HEK293 (cell line): Measurements from ENCODE around the gene NNAT.
A peak's percentile ranks its signal among the peaks of the same experiment; 100 is the strongest.

Experiments
- CTCF ChIA-PET: fragments of 350-600 bp; formaldehyde crosslinking; extraction: SDS; loops from one replicate; lab custom pipeline; 2021; ENCODE audit warnings: antibody characterized with exemption; lab: Yijun Ruan, JAX
- POLR2A ChIA-PET: fragments of 300-600 bp; formaldehyde crosslinking; extraction: SDS; loops from one replicate; lab custom pipeline; 2020; ENCODE audit warnings: antibody characterized with exemption, inconsistent platforms; lab: Yijun Ruan, JAX
- H3K27ac ChIP-seq: fragments of 200-500 bp; sonication (Bioruptor generic); 2 replicates; pipeline ENCODE4 v1.5.1; 2014; ENCODE audit warnings: low read depth, low read length, control low read depth, inconsistent platforms; ENCODE audit errors: extremely low read depth
- H3K36me3 ChIP-seq, 2 experiments: fragments of 200-500 bp in 1 of 2; sonication (Bioruptor generic) in 1 of 2; 1 replicate in 1 of 2; 2 replicates in 1 of 2; pipeline ENCODE4 v1.5.1; 2014 to 2017; ENCODE audit warnings: inconsistent platforms in 2 of 2, low read length in 2 of 2; ENCODE audit not compliant: control insufficient read depth in 2 of 2, insufficient read depth in 1 of 2
- H3K4me1 ChIP-seq: fragments of 200-500 bp; sonication (Bioruptor generic); 2 replicates; pipeline ENCODE4 v1.5.1; 2014; ENCODE audit warnings: mild to moderate bottlenecking, low read length, inconsistent platforms; ENCODE audit not compliant: control insufficient read depth, insufficient read depth
- H3K4me3 ChIP-seq: 2 replicates; pipeline ENCODE4 v1.5.1; 2011; ENCODE audit warnings: low read depth, mild to moderate bottlenecking, control low read depth, low read length, moderate library complexity
- H3K9me3 ChIP-seq: fragments of 200-500 bp; sonication (Bioruptor generic); 2 replicates; pipeline ENCODE4 v1.5.1; 2014; ENCODE audit warnings: low read depth, low read length, inconsistent platforms; ENCODE audit not compliant: control insufficient read depth, insufficient read depth
- AEBP2 ChIP-seq: fragments of 450-650 bp; formaldehyde crosslinking; IDR thresholded peaks from 2 replicates; pipeline ENCODE4 v1.5.1; 2016; ENCODE audit warnings: missing biosample characterization, missing genetic modification characterization, borderline replicate concordance
- BCL11B ChIP-seq: fragments of 450-650 bp; formaldehyde crosslinking; IDR thresholded peaks from 2 replicates; pipeline ENCODE4 v1.5.1; 2016; ENCODE audit warnings: low read depth, missing biosample characterization, missing genetic modification characterization
- EGR2 ChIP-seq: fragments of 450-650 bp; formaldehyde crosslinking; IDR thresholded peaks from 2 replicates; pipeline ENCODE4 v1.5.1; 2016; ENCODE audit warnings: low read depth, missing biosample characterization, missing genetic modification characterization
- GLIS1 ChIP-seq: fragments of 450-650 bp; formaldehyde crosslinking; IDR thresholded peaks from 2 replicates; pipeline ENCODE4 v1.5.1; 2016; ENCODE audit warnings: missing biosample characterization, missing genetic modification characterization
- KLF8 ChIP-seq: fragments of 450-650 bp; formaldehyde crosslinking; IDR thresholded peaks from 2 replicates; pipeline ENCODE4 v1.5.1; 2016; ENCODE audit warnings: missing biosample characterization, missing genetic modification characterization
- SP2 ChIP-seq: fragments of 450-650 bp; formaldehyde crosslinking; IDR thresholded peaks from 2 replicates; pipeline ENCODE4 v1.5.1; 2016; ENCODE audit warnings: missing biosample characterization, missing genetic modification characterization
- ZBTB11 ChIP-seq: fragments of 450-650 bp; formaldehyde crosslinking; conservative IDR thresholded peaks from 2 replicates; pipeline ENCODE4 v1.5.1; 2016; ENCODE audit warnings: low read depth, missing biosample characterization, missing genetic modification characterization
- ZBTB49 ChIP-seq: fragments of 450-650 bp; formaldehyde crosslinking; IDR thresholded peaks from 2 replicates; pipeline ENCODE4 v1.5.1; 2016; ENCODE audit warnings: missing biosample characterization, missing genetic modification characterization, low read depth
- ZNF23 ChIP-seq: fragments of 450-650 bp; formaldehyde crosslinking; IDR thresholded peaks from 2 replicates; pipeline ENCODE4 v1.5.1; 2016; ENCODE audit warnings: missing biosample characterization, missing genetic modification characterization, borderline replicate concordance
- ZNF239 ChIP-seq: fragments of 450-650 bp; formaldehyde crosslinking; IDR thresholded peaks from 2 replicates; pipeline ENCODE4 v1.5.1; 2016; ENCODE audit warnings: missing biosample characterization, missing genetic modification characterization
- ZNF274 ChIP-seq, 2 experiments: fragments of 200-500 bp in 1 of 2; fragments of 450-650 bp in 1 of 2; sonication (Bioruptor generic) in 1 of 2; formaldehyde crosslinking in 1 of 2; IDR thresholded peaks; 2 replicates each; pipeline versions ENCODE4 v1.5.1 to v1.6.1; 2014 to 2016; ENCODE audit warnings: borderline replicate concordance in 1 of 2, inconsistent platforms in 1 of 2, low read length in 1 of 2, missing biosample characterization in 1 of 2, missing genetic modification characterization in 1 of 2
- ZNF548 ChIP-seq: fragments of 450-650 bp; formaldehyde crosslinking; IDR thresholded peaks from 2 replicates; pipeline ENCODE4 v1.5.1; 2016; ENCODE audit warnings: missing biosample characterization, missing genetic modification characterization
- ZNF555 ChIP-seq: fragments of 450-650 bp; formaldehyde crosslinking; conservative IDR thresholded peaks from 2 replicates; pipeline ENCODE4 v1.5.1; 2017; ENCODE audit warnings: missing biosample characterization, mild to moderate bottlenecking, missing genetic modification characterization, inconsistent platforms
- ZNF558 ChIP-seq: fragments of 450-650 bp; formaldehyde crosslinking; IDR thresholded peaks from 2 replicates; pipeline ENCODE4 v1.5.1; 2016; ENCODE audit warnings: missing biosample characterization, missing genetic modification characterization
- ZNF560 ChIP-seq: fragments of 450-650 bp; formaldehyde crosslinking; IDR thresholded peaks from 2 replicates; pipeline ENCODE4 v1.5.1; 2017; ENCODE audit warnings: missing biosample characterization, missing genetic modification characterization, borderline replicate concordance
- ZNF571 ChIP-seq: fragments of 450-650 bp; formaldehyde crosslinking; IDR thresholded peaks from 2 replicates; pipeline ENCODE4 v1.5.0; 2017; ENCODE audit warnings: missing biosample characterization, missing genetic modification characterization
- ZNF623 ChIP-seq: fragments of 450-650 bp; formaldehyde crosslinking; IDR thresholded peaks from 2 replicates; pipeline ENCODE4 v1.5.1; 2016; ENCODE audit warnings: missing biosample characterization, missing genetic modification characterization
- ZNF658 ChIP-seq: fragments of 450-650 bp; formaldehyde crosslinking; IDR thresholded peaks from 2 replicates; pipeline ENCODE4; 2016; ENCODE audit warnings: missing biosample characterization, missing genetic modification characterization
- ZNF701 ChIP-seq: fragments of 450-650 bp; formaldehyde crosslinking; IDR thresholded peaks from 2 replicates; pipeline ENCODE4 v1.5.1; 2016; ENCODE audit warnings: missing biosample characterization, missing genetic modification characterization
- ZNF76 ChIP-seq: fragments of 450-650 bp; formaldehyde crosslinking; IDR thresholded peaks from 2 replicates; pipeline ENCODE4; 2016; ENCODE audit warnings: low read depth, missing biosample characterization, missing genetic modification characterization, borderline replicate concordance
- ZNF776 ChIP-seq: fragments of 450-650 bp; formaldehyde crosslinking; IDR thresholded peaks from 2 replicates; pipeline ENCODE4 v1.5.0; 2017; ENCODE audit warnings: missing biosample characterization, missing genetic modification characterization, borderline replicate concordance
- ZNF792 ChIP-seq: fragments of 450-650 bp; formaldehyde crosslinking; IDR thresholded peaks from 2 replicates; pipeline ENCODE4 v1.5.1; 2016; ENCODE audit warnings: missing biosample characterization, missing genetic modification characterization
- ZNF837 ChIP-seq: fragments of 450-650 bp; formaldehyde crosslinking; IDR thresholded peaks from 2 replicates; pipeline ENCODE4 v1.5.1; 2016; ENCODE audit warnings: missing biosample characterization, missing genetic modification characterization
- ZNF843 ChIP-seq: fragments of 450-650 bp; formaldehyde crosslinking; IDR thresholded peaks from 2 replicates; pipeline ENCODE4 v1.5.1; 2016; ENCODE audit warnings: missing biosample characterization, missing genetic modification characterization

The NNAT gene

GRCh38 chr20:37502654-37503053 lies 18.4 kb upstream of the NNAT start:
- Histone ChIP-seq H3K4me1 (no peaks in the 10 kb centered on the region), H3K36me3 (no peaks in the 10 kb centered on the region), H3K9me3 (no peaks in the 10 kb centered on the region), H3K4me3 (no peak overlapping the region), H3K27ac (no peak overlapping the region)
- TF ChIP-seq ZNF558 (no peak), ZNF701 (tag by site-specific recombination) (no peak), ZNF623 (tag by site-specific recombination) (no peak), ZNF560 (tag by site-specific recombination) (no peak), ZNF571 (tag by site-specific recombination) (no peak), ZNF274 (IDR thresholded peaks at IDR 0.05; ENCODE audit: low read length) (no peak), ZNF274 (tag by site-specific recombination; IDR thresholded peaks at IDR 0.05; ENCODE audit: borderline replicate concordance) (no peak), EGR2 (tag by site-specific recombination) (no peak), ZNF23 (tag by site-specific recombination) (no peak), ZBTB11 (tag by site-specific recombination) (no peak), ZNF555 (tag by site-specific recombination) (no peak)
- ChIA-PET POLR2A (no interaction called here), CTCF (interaction anchor here (0.6 to 1.2 kb wide), 2 partner anchors 233 to 588 kb away, joined by 3 to 4 read pairs; no protein-coding TSS in a partner anchor)

GRCh38 chr20:37503256-37503927 lies 17.7 kb upstream of the NNAT start:
- no peak overlapping the region for H3K4me3 ChIP-seq
- H3K9me3 ChIP-seq, result no peaks in the 10 kb centered on the region
- ChIA-PET POLR2A (no interaction called here), CTCF (interaction anchor here (1.2 kb wide), 1 partner anchor 234 kb away, joined by 4 read pairs; no protein-coding TSS in a partner anchor)
- H3K36me3 ChIP-seq, result no peaks in the 10 kb centered on the region
- TF ChIP-seq ZNF76 (tag by site-specific recombination), result no peak
- H3K4me1 ChIP-seq, result no peaks in the 10 kb centered on the region
- H3K27ac ChIP-seq, result no peak overlapping the region

GRCh38 chr20:37504404-37505096 lies 16.5 kb upstream of the NNAT start:
- ChIA-PET CTCF (no interaction called here), POLR2A (no interaction called here)
- H3K4me1 ChIP-seq, result no peaks in the 10 kb centered on the region
- H3K36me3 ChIP-seq, result peaks cover 0 to 4% of the 10 kb centered on the region in 2 experiments; a peak in 1 of 3 replicates
- no peak overlapping the region for H3K27ac ChIP-seq
- H3K9me3 ChIP-seq, result no peaks in the 10 kb centered on the region
- no peak overlapping the region for H3K4me3 ChIP-seq
- TF ChIP-seq ZNF658 (tag by site-specific recombination) (no peak), ZBTB49 (no peak), SP2 (tag by site-specific recombination) (no peak), ZNF792 (tag by site-specific recombination) (no peak), ZNF239 (tag by site-specific recombination) (no peak), KLF8 (tag by site-specific recombination) (no peak), AEBP2 (tag by site-specific recombination) (no peak), ZNF776 (no peak), ZNF548 (no peak), ZNF843 (tag by site-specific recombination) (no peak), GLIS1 (0 out of 2 replicates have a peak, but pooled peaks have one; percentile 9), BCL11B (tag by site-specific recombination) (no peak), ZNF837 (no peak)
